Keratinocyte (primary cell): ENCODE data around the gene DISC1. TPM values are rescaled to one million over a fixed set of nuclear protein-coding genes. Genes with fewer than 3 reads are reported as not detected.

Experiments used
- DNase-seq: peaks from one replicate; pipeline ENCODE4 v3.0.0-alpha.2; 2011; ENCODE audit warnings: low read depth, missing footprints, low spot score
- FAIRE-seq: peaks from 2 replicates; lab custom pipeline; 2011; peaks lifted over from hg19 to GRCh38; lab: Jason Lieb, UNC
- H2AFZ ChIP-seq: 2 replicates; pipeline ENCODE4 v1.6.0; 2012; ENCODE audit warnings: low read length, control low read depth, inconsistent platforms; ENCODE audit not compliant: control insufficient read depth
- H3K27ac ChIP-seq: 2 replicates; pipeline ENCODE4 v1.5.1; 2011; ENCODE audit warnings: low read length; ENCODE audit not compliant: control insufficient read depth, insufficient read depth
- H3K27me3 ChIP-seq: 3 replicates; pipeline ENCODE4 v1.6.0; 2011; ENCODE audit warnings: low read length; ENCODE audit not compliant: control insufficient read depth, insufficient read depth; ENCODE audit errors: extremely low read depth
- H3K36me3 ChIP-seq, 2 experiments: 2 replicates in 1 of 2; 3 replicates in 1 of 2; pipeline ENCODE4 v1.5.1; 2011; ENCODE audit warnings: low read length in 2 of 2, mild to moderate bottlenecking in 1 of 2; ENCODE audit not compliant: control insufficient read depth in 2 of 2, insufficient read depth in 2 of 2; ENCODE audit errors: extremely low read depth in 1 of 2
- H3K4me1 ChIP-seq: 3 replicates; pipeline ENCODE4 v1.5.1; 2011; ENCODE audit warnings: low read length; ENCODE audit not compliant: control insufficient read depth, insufficient read depth; ENCODE audit errors: extremely low read depth
- H3K4me2 ChIP-seq: 3 replicates; pipeline ENCODE4 v1.6.0; 2011; ENCODE audit warnings: low read depth, low read length; ENCODE audit not compliant: control insufficient read depth, insufficient read depth; ENCODE audit errors: extremely low read depth
- H3K4me3 ChIP-seq, 3 experiments: fragments of 200-600 bp in 1 of 3; sonication (generic) in 1 of 3; 2 replicates in 2 of 3; 3 replicates in 1 of 3; pipeline ENCODE4 v1.5.1; 2011 to 2016; ENCODE audit warnings: low read length in 3 of 3, mild to moderate bottlenecking in 3 of 3, control low read depth in 2 of 3, inconsistent platforms in 1 of 3, low read depth in 1 of 3, mixed read lengths in 1 of 3, mixed run types in 1 of 3, moderate library complexity in 1 of 3; ENCODE audit not compliant: control insufficient read depth in 2 of 3, insufficient read depth in 2 of 3; ENCODE audit errors: extremely low read depth in 1 of 3
- H3K79me2 ChIP-seq: 2 replicates; pipeline ENCODE4 v1.6.0; 2012; ENCODE audit warnings: low read length; ENCODE audit not compliant: control insufficient read depth, insufficient read depth
- H3K9ac ChIP-seq: 3 replicates; pipeline ENCODE4 v1.6.0; 2011; ENCODE audit warnings: low read length; ENCODE audit not compliant: control insufficient read depth, insufficient read depth; ENCODE audit errors: extremely low read depth
- H3K9me1 ChIP-seq: 3 replicates; pipeline ENCODE4 v1.6.0; 2011; ENCODE audit warnings: low read length; ENCODE audit not compliant: control insufficient read depth, insufficient read depth; ENCODE audit errors: extremely low read depth
- H3K9me3 ChIP-seq: 2 replicates; pipeline ENCODE4 v1.5.1; 2012; ENCODE audit warnings: low read depth, low read length; ENCODE audit not compliant: control insufficient read depth
- H4K20me1 ChIP-seq: 3 replicates; pipeline ENCODE4 v1.6.0; 2011; ENCODE audit warnings: low read length; ENCODE audit not compliant: control insufficient read depth, insufficient read depth; ENCODE audit errors: extremely low read depth
- EZH2 ChIP-seq: IDR thresholded peaks from one replicate; pipeline ENCODE4 v1.6.1; 2012; ENCODE audit warnings: inconsistent platforms, mild to moderate bottlenecking, low read length, moderate library complexity
- dilution Hi-C: fragments of 300-500 bp; cut with MboI; formaldehyde crosslinking; loops from one replicate; pipeline ENCODE4 v1.7.0; 2020; ENCODE audit warnings: low sequenced_read_pairs; ENCODE audit not compliant: extremely low pct_ligation_motif_present
- polyA plus RNA-seq, 5 experiments: library from polyadenylated mRNA; depleted of rRNA in 3 of 5; stranded (reverse) in 3 of 5; stranded (forward) in 1 of 5; unstranded in 1 of 5; fragments of >200 nt; gene quantifications; 1 replicate in 1 of 5; 2 replicates in 3 of 5; 3 replicates in 1 of 5; pipeline versions ENCODE4 v1.2.1 to v1.2.3, GENCODE V29; 2011 to 2012; ENCODE audit warnings: missing spikeins in 2 of 5, low read depth in 1 of 5, low replicate concordance in 1 of 5
- TF ChIP-seq, protein P1 (sequence below), 3 experiments: IDR thresholded peaks in 1 of 3; conservative IDR thresholded peaks in 1 of 3; optimal IDR thresholded peaks in 1 of 3; 2 replicates in 2 of 3; 3 replicates in 1 of 3; pipeline versions ENCODE3 to v1.5.1; 2011; ENCODE audit warnings: low read length in 3 of 3, mild to moderate bottlenecking in 3 of 3, moderate library complexity in 2 of 3, control low read depth in 1 of 3, inconsistent platforms in 1 of 3; ENCODE audit not compliant: insufficient read depth in 2 of 3; ENCODE audit errors: extremely low read depth in 1 of 3

DISC1 gene
- polyA plus RNA-seq, 1 donor (not counting 4 experiments of a cell fraction or from before 2014, with no cell fraction given): 0.47 TPM

DNA sequence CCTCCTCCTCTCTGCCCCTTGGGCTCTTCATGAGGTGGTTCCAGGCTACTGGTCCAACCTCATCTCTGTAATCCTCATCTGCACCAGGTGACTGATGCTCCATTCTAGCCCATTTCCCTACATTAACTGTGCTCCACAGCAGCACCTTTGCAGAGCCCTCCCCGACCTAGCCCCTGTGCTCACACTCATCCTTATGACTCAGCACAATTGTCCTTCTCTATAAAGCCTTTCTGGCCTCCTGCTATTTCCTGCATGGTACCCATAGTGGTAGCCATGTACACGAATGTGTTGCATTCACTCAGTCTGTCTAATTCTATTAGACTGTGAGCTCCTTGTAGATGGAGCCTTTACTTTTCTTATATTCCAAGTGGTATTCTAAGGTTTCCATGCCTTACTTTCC is 339.0 kb downstream of the DISC1 start:
- H3K36me3 ChIP-seq: no peaks in the 10 kb centered on the region
- H3K4me1 ChIP-seq: no peaks in the 10 kb centered on the region
- H3K4me2 ChIP-seq: no peak overlapping the region
- no peak overlapping the region for H3K4me3 ChIP-seq
- peaks cover 20% of the 10 kb centered on the region for H3K27me3 ChIP-seq
- H3K9me3 ChIP-seq: no peaks in the 10 kb centered on the region
- H3K79me2 ChIP-seq: no peaks in the 10 kb centered on the region
- no peaks in the 10 kb centered on the region for H4K20me1 ChIP-seq
- dilution Hi-C loops: no loop called here
- no peak for DNase-seq
- no peak overlapping the region for H3K9ac ChIP-seq
- no peak overlapping the region for H3K27ac ChIP-seq
- no peaks in the 10 kb centered on the region for H3K9me1 ChIP-seq
- TF ChIP-seq EZH2: no peak
- TF ChIP-seq, protein P1, sequence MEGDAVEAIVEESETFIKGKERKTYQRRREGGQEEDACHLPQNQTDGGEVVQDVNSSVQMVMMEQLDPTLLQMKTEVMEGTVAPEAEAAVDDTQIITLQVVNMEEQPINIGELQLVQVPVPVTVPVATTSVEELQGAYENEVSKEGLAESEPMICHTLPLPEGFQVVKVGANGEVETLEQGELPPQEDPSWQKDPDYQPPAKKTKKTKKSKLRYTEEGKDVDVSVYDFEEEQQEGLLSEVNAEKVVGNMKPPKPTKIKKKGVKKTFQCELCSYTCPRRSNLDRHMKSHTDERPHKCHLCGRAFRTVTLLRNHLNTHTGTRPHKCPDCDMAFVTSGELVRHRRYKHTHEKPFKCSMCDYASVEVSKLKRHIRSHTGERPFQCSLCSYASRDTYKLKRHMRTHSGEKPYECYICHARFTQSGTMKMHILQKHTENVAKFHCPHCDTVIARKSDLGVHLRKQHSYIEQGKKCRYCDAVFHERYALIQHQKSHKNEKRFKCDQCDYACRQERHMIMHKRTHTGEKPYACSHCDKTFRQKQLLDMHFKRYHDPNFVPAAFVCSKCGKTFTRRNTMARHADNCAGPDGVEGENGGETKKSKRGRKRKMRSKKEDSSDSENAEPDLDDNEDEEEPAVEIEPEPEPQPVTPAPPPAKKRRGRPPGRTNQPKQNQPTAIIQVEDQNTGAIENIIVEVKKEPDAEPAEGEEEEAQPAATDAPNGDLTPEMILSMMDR (optimal IDR thresholded peaks at IDR 0.05 in 1 of 3, IDR thresholded peaks at IDR 0.05 in 1 of 3, conservative IDR thresholded peaks at IDR 0.05 in 1 of 3; ENCODE audit: extremely low read depth in 1 of 3, insufficient read depth in 2 of 3, low read length in 3 of 3): no peak
- H2AFZ ChIP-seq: no peak overlapping the region
- no peak for FAIRE-seq

DNA sequence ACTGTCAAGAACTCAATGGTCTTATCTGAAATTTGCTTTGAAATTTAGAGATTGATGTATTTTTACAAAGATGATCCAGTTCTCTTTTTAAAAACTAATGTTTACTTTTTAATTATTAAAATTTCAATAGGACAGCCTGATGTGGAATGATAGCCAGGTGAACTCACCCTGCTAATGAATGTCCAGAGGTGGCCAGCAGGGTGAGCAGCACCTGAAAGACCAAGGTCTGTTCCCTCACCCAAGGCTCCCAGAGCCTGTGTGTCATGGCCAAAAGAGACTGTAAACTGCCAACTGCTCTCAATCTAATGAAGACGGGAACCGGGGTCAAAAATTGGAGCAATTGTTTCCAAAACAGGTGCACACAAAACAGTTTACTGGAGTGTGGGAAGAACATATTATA is 340.4 kb downstream of the DISC1 start:
- no peak for DNase-seq

More for the DNA sequence above, 340.4 kb downstream of the DISC1 start:
- H3K4me2 ChIP-seq: no peak overlapping the region
- H2AFZ ChIP-seq: no peak overlapping the region
- no peak overlapping the region for H3K9ac ChIP-seq
- no peak overlapping the region for H3K4me3 ChIP-seq
- no peak for FAIRE-seq
- H3K79me2 ChIP-seq: no peaks in the 10 kb centered on the region
- TF ChIP-seq EZH2: no peak
- TF ChIP-seq, protein P1 (optimal IDR thresholded peaks at IDR 0.05 in 1 of 3, IDR thresholded peaks at IDR 0.05 in 1 of 3, conservative IDR thresholded peaks at IDR 0.05 in 1 of 3; ENCODE audit: extremely low read depth in 1 of 3, insufficient read depth in 2 of 3, low read length in 3 of 3): no peak
- dilution Hi-C loops: no loop called here
- H3K9me1 ChIP-seq: no peaks in the 10 kb centered on the region
- no peak overlapping the region for H3K27ac ChIP-seq
- H3K4me1 ChIP-seq: no peaks in the 10 kb centered on the region
- no peaks in the 10 kb centered on the region for H3K36me3 ChIP-seq
- peaks cover 19% of the 10 kb centered on the region for H3K27me3 ChIP-seq
- H3K9me3 ChIP-seq: no peaks in the 10 kb centered on the region
- H4K20me1 ChIP-seq: no peaks in the 10 kb centered on the region
